ENCODE measurements around the gene LENG8. TPM values are rescaled to one million over a fixed set of nuclear protein-coding genes. Genes with fewer than 3 reads are reported as not detected.
A peak's percentile ranks its signal among the peaks of the same experiment; 100 is the strongest.

The LENG8 gene
- total and polyA plus RNA-seq, 2 of the 4 experiments (the other 2 are of a cell fraction) = 21.1 to 93.9 TPM

GRCh38 chr19:54420383-54421168 lies 28.4 kb upstream of the LENG8 start:
- Histone ChIP-seq H3K9ac (ENCODE audit: low read depth, low read length) (no peak overlapping the region), H3K9me1 (ENCODE audit: insufficient read depth, low read length) (peaks cover 3% of the 10 kb centered on the region; the same call in 1 of the 2 replicates), H3K79me1 (ENCODE audit: low read depth in 1 of 2, low read length in 2 of 2) (no peaks in the 10 kb centered on the region), H2AFZ (replicated peaks; ENCODE audit: low read length, poor library complexity) (no peak overlapping the region), H2AK9ac (replicated peaks; ENCODE audit: low read depth, low read length, poor library complexity) (no peak overlapping the region), H2AK5ac (ENCODE audit: low read depth, low read length) (no peak overlapping the region), H2BK15ac (ENCODE audit: low read depth, low read length) (no peak overlapping the region), H3K4me2 (ENCODE audit: low read depth, low read length) (no peak overlapping the region), H4K20me1 (ENCODE audit: insufficient read depth, low read length) (no peaks in the 10 kb centered on the region), H3K36me3 (ENCODE audit: control insufficient read depth, insufficient read depth, low read length) (no peaks in the 10 kb centered on the region), H4K91ac (ENCODE audit: insufficient read depth, low read depth, low read length) (no peak overlapping the region), H2BK120ac (ENCODE audit: low read depth, low read length) (no peak overlapping the region), H3K4ac (ENCODE audit: low read depth, low read length) (no peak overlapping the region), H3K27ac (ENCODE audit: insufficient read depth, low read length) (no peak overlapping the region), H3K14ac (replicated peaks; ENCODE audit: low read depth, low read length) (no peak overlapping the region), H3K18ac (ENCODE audit: low read depth, low read length) (no peak overlapping the region), H4K8ac (ENCODE audit: low read depth in 2 of 2, low read length in 2 of 2) (no peak overlapping the region), H3K4me1 (ENCODE audit: control insufficient read depth, insufficient read depth, low read length) (no peaks in the 10 kb centered on the region), H3K9me3 (ENCODE audit: control insufficient read depth, insufficient read depth, low read length) (no peaks in the 10 kb centered on the region), H3K27me3 (ENCODE audit: control insufficient read depth, insufficient read depth, low read length) (peaks cover 30% of the 10 kb centered on the region), H2BK5ac (ENCODE audit: low read depth, low read length, poor library complexity, severe bottlenecking) (no peak overlapping the region), H2BK20ac (ENCODE audit: low read depth, low read length) (no peak overlapping the region), H3K23ac (ENCODE audit: low read depth, low read length) (no peak overlapping the region), H3K56ac (ENCODE audit: extremely low read depth, insufficient read depth, low read length) (no peak overlapping the region), H4K5ac (ENCODE audit: low read depth, low read length) (no peak overlapping the region), H3K4me3 (ENCODE audit: insufficient read depth, low read depth, low read length) (no peak overlapping the region)
- DNase-seq (no peak), ATAC-seq (ENCODE audit: low read depth) (peak; percentile 15)
- ChIA-PET CTCF (no interaction called here), POLR2A (ENCODE audit: unreplicated experiment) (no interaction called here)
- in situ Hi-C loops (cut with MboI; ENCODE audit: low sequenced_read_pairs) = no loop called here
- dilution Hi-C loops (cut with HindIII; ENCODE audit: low sequenced_read_pairs, unreplicated experiment) = no loop called here
- intact Hi-C loops (cut with micrococcal nuclease) = no loop called here
- BruUV-seq (replicated peaks) = no TSS peak
- TF ChIP-seq USF2 (IDR thresholded peaks at IDR 0.05; ENCODE audit: low read depth, low read length) = no peak
- TF ChIP-seq RAD21 (IDR thresholded peaks at IDR 0.05; ENCODE audit: low read length) = no peak
- no peak for TF ChIP-seq FOS (IDR thresholded peaks at IDR 0.05; ENCODE audit: low read depth, low read length)
- no peak for TF ChIP-seq RFX5 (IDR thresholded peaks at IDR 0.05; ENCODE audit: low read depth, low read length)
- TF ChIP-seq BHLHE40 (IDR thresholded peaks at IDR 0.05; ENCODE audit: low read depth, low read length) = no peak
- no peak for TF ChIP-seq NFE2L2 (IDR thresholded peaks at IDR 0.05; ENCODE audit: low read depth, low read length)
- TF ChIP-seq SMC3 (IDR thresholded peaks at IDR 0.05; ENCODE audit: low read depth, low read length) = no peak
- no peak for TF ChIP-seq CHD1 (IDR thresholded peaks at IDR 0.05; ENCODE audit: low read depth, low read length)
- no peak for TF ChIP-seq MAFK (IDR thresholded peaks at IDR 0.05; ENCODE audit: low read depth, low read length)
- TF ChIP-seq MXI1 (IDR thresholded peaks at IDR 0.05; ENCODE audit: borderline replicate concordance, low read depth, low read length) = no peak
- TF ChIP-seq ELK1 (IDR thresholded peaks at IDR 0.05; ENCODE audit: borderline replicate concordance, low read depth, low read length) = no peak
- no peak for TF ChIP-seq RCOR1 (IDR thresholded peaks at IDR 0.05; ENCODE audit: insufficient replicate concordance, low read length)
- TF ChIP-seq POLR2A (IDR thresholded peaks at IDR 0.05; ENCODE audit: low read depth, low read length) = no peak
- no peak for TF ChIP-seq MAZ (IDR thresholded peaks at IDR 0.05; ENCODE audit: borderline replicate concordance, low read depth, low read length)
- no peak for TF ChIP-seq CTCF (conservative IDR thresholded peaks at IDR 0.05; ENCODE audit: low read depth, low read length)
- TF ChIP-seq CEBPB (IDR thresholded peaks at IDR 0.05; ENCODE audit: low read depth, low read length) = no peak
- whole genome bisulfite sequencing, 2 experiments (ENCODE audit: extremely low coverage in 2 of 2, insufficient read length in 1 of 2) = no CpG with 5 or more reads among the region's 37 CpGs

Measured in IMR-90 (cell line).